HG03196 (cell line): Measurements from ENCODE around the gene MIB1.
A peak's percentile ranks its signal among the peaks of the same experiment; 100 is the strongest.
"Not testable (repeated sequence)": the region's sequence is repeated elsewhere in the genome, so short reads cannot be mapped to it uniquely, and the experiment has no call there.

Experiments used
- ATAC-seq: cut with Tn5 transposase; IDR thresholded peaks from one replicate; pipeline ENCODE4 v1.9.1; 2021; ENCODE audit not compliant: unreplicated experiment

The MIB1 gene

DNA sequence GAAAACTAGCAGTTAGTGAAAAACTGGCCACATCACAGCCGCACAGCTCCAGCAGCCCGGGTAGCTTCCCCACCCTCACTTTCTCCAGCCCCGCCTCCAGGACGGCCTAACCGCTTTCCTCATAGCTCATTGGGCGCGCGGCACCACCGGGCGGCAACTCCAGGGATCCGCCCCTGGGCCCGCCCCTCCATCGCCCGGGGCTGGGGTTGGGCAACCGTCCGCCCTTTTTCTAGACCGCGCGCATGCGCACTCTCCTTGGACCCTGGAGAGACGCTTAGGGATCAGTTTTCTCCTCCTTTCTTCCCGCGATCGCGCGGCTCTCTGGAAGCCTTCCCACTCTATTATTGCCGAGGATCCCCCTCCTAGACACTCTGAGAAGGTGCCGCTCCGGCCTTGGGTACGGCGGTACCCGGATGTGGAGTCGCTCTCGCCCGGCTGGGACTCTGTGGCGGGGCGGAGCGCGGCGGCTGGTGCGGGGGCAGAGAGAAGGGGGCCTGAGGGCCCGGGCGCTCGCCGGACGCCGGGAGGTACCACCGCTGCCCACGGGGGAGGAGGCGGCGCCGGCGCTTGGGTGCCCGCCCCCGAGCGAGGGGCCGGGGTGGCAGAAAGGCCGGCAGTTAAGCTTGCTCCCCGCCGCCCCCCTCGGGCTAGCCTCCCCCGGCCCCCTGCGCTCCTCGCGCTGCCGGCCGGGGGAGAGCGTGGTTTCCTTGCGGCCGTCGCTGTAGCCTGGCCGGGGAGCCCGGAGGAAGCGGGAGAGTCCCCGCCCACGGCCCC lies at the start of gene MIB1:
MIB1 (plus strand) TSS at position 255 of the 774 bp plus-strand sequence. CDS start 792 bp downstream, outside the sequence.
- ATAC-seq, result peak; percentile 95

DNA sequence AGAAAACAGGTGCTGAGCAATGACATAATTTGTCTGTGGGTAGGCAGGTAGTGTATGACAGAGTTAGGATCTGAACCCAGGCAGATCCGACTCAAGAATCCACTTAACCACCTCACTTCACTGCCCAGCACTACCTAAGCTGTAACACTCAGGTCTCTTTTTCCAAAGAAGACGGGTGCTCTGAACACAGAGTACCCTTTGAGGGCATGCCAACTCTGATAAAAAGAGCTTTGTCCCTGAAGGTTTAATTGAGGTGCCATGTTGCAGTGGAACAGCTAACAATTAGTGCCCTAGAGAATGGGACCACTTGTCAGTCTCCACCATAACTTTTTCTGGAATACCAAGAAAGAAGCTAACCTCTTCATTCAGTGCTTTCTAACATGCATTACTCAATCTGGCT lies 47.3 kb upstream of the MIB1 start:
- no peak for ATAC-seq

DNA sequence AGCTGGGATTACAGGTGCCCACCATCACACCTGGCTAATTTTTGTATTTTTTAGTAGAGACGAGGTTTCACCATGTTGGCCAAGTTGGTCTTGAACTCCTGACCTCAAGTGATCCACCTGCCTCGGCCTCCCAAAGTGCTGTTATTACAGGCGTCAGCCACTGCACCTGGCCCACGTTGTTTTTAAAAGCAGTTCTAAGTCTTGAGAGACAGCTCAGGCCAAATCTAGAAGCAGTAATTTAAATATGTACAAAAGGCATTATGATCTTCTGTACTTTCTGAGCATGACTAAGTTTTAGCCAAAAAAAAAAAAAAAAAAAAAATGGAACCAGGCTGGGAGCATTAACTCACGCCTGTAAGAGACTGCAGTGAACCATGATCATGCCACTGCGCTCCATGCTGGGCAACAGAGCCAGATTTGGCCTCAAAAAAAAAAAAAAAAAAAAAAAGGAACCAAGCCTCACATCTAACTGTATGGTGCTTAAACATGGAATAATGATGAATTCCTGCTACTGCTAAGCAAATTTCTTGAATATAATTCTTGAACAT lies 40.0 kb upstream of the MIB1 start:
- no peak for ATAC-seq

DNA sequence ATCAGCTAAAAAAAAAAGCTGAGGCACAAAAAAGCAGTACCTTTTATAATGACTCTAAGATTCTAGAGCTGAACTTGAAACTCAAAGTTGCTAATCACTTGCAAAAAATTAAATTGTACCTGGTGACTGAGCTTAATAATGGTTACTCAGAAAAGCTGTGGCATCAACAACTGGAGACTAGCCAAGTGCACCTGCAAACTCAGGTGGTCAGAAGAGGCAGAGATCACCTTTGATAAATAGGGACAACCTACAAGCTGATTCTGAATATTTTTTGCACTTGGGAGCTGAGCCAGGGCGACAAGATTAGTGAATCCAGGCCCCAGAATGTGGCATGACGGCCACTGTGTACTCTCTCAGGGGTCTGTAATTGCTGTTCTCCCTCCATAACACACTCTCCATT lies 39.0 kb upstream of the MIB1 start:
- no peak for ATAC-seq

DNA sequence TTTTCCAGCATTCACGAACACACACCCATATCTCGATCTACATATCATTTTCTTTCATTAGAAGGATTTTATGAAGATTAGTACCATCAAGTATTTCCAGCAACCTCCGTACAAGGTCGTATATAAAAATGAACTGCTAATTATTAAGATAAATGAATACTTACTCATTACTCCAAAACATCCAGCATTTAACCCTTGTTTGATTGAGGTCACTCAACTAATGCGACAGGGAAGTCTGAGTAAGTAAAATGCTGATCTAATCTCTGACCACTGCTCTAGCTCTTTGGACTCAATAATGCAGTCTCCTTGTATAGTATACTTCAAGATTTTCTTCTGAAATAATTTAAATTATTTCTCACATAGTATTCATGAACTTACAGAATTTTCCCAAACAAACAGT lies 38.0 kb upstream of the MIB1 start:
- ATAC-seq, result no peak

DNA sequence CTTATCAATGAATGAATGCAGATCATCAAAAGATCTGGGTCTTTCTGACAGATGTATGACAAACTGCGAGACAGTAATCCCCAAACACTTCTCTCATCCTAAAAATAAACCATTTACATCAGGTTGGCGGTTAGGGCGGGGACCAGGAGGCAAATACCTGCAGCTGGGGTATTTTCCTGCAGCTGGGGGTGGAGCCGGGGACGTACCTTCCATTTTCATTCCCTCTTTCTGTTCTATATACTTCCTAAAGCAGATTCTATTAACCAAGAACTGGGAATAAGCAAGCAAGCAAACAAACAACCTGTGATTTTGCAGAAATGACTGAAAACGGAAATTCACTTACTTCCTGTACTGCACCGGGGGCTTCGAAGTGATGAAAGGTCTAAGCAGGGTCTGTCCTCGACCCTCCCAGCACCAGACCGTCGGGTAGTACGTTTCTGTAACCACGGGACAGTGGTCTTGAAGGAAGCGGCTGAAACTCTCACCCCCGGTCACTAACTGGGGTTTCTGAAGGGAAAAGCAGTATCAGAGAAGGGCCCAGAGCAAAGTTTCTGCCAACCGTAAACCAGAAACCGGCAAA lies 37.3 kb upstream of the MIB1 start:
- no peak for ATAC-seq

DNA sequence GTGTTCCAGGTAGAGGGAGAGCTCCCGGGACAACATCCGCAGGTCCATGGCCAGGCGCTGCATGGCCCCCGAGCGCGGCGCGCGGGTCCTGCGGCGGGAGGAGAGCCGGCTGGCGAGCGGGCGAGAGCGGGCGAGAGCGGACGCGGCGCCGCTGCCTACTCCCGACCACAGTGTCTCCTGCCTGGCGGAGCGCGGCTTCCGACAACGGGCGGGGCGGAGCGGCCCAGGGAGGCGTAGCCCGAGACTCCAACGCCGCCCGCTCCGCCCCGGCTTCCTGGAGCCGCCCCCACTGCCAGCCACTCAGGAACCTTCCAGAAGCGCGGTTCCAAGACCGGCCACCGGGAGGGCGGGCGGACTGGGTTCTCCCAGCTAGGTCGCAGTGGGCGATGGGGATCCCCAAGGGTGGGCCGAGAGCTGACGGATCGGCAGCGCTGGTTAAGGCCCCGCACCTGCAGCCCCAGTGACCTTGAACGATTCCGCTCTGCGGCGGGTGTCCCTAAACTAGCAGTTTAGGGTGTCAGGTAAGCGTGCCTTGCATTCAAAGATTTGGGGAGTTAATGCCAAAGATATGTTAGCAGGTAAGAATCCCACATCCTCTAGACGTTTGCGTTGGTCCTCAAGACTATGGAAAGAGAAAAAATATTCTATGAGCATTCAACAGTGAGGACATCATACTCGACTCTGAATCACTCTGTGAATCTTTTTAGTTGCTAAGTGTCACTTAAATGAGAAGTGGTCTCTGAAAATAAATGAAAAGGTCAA lies 35.8 kb upstream of the MIB1 start, which contains the start of gene ABHD3:
ABHD3 (minus strand) TSS at position 172 of the 762 bp plus-strand sequence; CDS start at position 63, 109 bp downstream.
- ATAC-seq, result peak; percentile 94

DNA sequence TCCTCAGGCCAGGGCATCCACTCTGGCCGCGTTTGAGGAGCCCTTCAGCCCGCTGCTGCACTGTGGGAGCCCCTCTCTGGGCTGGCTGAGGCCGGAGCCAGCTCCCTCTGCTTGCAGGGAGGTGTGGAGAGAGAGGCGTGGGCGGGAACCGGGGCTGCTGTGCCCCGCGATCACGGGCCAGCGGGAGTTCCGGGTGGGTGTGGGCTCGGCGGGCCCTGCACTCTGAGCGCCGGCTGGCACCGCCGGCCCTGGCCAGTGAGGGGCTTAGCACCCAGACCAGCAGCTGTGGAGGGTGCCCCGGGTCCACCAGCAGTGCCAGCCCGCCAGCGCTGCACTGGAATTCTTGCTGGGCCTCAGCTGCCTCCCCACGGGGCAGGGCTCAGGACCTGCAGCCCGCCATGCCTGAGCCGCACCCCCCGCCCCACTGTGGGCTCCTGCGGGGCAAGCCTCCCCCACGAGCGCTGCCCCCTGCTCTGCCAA lies 34.2 kb upstream of the MIB1 start:
- no peak for ATAC-seq

DNA sequence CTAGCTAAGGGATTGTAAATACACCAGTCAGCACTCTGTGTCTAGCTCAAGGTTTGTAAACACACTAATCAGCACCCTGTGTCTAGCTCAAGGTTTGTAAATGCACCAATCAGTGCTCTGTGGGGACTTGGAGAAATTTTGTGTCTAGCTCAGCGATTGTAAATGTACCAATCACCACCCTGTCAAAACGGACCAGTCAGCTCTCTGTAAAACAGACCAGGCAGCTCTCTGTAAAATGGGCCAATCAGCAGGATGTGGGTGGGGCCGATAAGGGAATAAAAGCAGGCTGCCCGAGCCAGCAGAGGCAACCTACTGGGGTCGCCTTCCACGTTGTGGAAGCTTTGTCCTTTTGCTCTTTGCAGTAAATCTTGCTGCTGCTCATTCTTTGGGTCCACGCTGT lies 33.5 kb upstream of the MIB1 start:
- not testable (repeated sequence) for ATAC-seq

DNA sequence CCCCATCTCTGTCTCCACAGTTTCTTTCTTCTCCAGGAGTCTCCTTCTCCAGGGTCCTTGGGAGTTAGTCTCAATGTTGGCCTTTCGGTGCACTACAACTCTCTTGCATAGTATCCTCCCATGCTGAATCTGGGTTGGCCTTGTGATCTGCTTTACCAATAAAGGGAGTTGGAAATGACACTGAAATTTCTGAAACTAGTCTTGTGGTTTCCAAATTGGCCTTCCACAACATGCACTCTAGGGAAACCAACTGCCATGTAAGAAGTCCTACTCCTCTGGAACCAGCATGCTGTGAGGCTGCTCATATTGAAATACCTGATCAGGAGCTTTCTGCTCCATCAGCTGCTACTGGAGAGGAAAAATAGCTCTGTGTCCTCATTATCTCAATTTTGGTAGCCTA lies 26.1 kb upstream of the MIB1 start:
- ATAC-seq, result no peak

DNA sequence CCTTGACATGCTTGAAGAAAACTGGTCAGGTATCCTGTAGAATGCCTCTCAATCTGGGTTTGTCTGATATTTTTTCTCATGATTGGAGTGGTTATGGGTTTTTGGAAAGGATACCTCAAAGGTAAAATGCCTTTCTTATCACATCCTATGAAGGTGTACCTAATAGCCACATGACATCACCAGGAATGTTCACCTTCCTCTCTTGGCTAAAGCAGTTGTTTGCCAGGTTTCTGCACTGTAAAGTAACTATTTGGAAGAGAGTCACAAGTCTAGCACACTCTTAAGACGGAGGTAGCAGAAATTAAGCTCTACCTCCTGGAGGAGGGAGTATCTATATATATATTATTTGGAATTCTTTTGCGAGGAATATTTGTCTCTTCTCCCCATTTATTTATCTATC lies 17.9 kb upstream of the MIB1 start:
- no peak for ATAC-seq

DNA sequence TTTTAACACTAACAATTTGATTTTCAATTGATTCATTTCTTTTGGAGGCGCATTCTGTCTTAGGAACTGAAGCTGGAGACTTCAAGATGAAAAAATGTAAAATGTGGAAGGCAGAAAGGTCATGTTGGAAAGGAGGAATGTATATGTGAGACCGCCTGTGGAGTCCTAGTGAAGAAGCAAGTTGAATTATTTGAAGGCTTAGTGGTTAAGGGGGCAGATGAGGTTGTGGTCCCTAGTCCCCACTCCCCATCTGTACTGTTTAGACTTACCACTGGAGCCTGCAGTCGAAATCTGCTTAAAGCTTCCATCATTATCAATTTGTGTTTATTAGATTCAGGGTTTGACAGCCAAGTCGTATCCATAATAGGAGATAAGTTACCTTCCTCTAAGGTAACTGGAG lies 15.4 kb upstream of the MIB1 start:
- ATAC-seq, result no peak

DNA sequence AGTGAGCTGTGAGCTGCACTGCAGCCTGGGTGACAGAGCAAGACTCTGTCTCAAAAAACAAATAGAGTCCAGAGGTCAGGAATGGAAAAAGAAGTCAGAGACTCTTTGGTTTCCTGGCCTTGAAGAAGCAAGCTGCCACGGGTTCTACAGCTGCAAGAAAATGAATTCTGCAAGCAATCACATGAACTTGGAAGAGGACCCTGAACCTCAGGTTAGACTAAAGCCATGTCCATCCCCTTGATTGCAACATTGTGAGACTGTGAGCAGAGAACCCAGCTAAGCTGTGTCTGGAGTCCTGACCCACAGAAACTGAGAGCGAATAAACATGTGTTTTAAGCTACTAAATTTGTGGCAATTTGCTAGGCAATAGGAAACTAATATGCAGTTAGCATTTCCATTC lies 12.9 kb upstream of the MIB1 start:
- ATAC-seq, result no peak

DNA sequence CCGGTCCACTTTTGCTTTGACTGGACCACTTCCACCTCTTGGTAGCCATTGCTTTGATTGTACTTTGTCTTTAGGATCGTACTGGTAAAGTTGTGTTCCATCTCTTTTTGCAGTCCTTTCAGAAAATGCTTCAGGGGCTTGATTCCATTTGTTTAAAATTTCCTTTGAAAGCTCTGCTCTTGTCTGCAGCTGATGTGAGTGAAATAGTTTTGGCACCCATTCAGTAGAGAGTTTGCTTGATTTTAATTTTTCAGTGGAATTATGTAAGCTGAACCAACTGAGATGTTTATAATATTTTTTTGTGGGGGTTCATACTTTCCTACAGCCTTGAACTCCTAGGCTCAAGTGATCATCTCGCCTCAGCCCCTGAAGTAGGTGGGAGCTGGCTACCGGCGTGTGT lies 7.6 kb upstream of the MIB1 start:
- no peak for ATAC-seq

DNA sequence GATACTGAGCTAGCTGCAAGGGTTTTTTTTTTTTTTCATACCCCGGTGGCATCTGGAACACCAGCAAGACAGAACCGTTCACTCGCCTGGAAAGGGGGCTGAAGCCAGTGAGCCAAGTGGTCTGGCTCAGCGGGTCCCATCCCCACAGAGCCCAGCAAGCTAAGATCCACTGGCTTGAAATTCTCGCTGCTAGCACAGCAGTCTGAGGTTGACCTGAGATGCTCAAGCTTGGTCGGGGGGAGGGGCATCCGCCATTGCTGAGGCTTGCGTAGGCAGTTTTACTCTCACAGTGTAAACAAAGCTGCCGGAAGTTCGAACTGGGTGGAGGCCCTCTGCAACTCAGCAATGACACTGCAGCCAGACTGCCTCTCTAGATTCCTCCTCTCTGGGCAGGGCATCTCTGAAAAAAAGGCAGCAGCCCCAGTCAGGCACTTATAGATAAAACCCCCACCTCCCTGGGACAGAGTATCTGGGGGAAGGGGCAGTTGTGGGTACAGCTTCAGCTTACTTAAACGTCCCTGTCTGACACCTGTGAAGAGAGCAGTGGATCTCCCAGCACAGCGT lies 5.1 kb upstream of the MIB1 start:
- ATAC-seq, result no peak

DNA sequence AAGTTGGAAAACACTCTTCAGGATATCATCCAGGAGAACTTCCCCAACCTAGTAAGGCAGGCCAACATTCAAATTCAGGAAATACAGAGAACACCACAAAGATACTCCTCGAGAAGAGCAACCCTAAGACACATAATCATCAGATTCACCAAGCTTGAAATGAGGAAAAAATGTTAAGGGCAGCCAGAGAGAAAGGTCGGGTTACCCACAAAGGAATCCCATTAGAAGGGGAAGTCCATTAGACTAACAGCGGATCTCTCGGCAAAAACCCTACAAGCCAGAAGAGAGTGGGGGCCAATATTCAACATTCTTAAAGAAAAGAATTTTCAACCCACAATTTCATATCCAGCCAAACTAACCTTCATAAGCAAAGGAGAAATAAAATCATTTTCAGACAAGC lies 3.7 kb upstream of the MIB1 start:
- ATAC-seq, result not testable (repeated sequence)

DNA sequence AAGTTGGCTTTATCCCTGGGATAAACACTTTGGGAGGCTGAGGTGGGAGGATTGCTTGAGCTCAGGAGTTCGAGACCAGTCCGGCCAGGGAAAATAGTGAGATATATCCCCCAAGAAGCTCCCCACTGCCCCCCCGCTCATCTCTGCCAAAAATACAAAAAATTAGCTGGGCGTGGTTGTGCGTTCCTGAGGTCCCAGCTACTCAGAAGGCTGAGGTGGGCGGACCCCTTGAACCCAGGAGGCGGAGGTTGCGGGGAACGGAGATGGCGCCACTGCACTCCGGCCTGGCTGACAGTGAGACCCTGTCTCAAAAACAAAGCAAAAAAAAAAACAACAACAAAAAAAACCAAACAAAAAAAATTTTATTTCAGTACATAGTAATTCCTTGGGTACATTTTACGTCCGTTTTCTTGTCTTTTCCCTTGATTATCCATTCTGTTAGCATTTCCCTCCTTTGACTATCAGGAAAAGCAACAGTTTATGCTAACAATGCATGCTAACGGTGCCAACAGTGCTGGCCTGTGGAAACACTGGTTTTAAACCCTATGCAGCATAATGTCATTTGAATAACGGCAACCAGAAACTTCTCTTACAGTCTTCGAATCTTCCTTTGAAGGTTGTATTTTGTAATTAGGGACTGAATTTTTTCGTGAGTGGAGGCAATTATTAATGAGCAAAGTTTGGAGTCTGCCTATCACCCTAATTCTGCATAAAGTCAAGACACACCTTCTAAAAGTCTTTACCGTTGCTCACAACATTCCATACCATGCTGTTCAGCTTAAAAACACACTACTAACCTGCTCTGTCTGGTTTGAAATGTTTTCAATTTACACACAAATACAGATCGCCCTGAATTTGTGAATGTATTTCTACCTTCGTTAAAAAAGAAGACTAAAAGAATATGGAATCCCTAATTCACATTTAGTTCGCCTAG lies 721 bp upstream of the MIB1 start:
- ATAC-seq, result peak; percentile 7

DNA sequence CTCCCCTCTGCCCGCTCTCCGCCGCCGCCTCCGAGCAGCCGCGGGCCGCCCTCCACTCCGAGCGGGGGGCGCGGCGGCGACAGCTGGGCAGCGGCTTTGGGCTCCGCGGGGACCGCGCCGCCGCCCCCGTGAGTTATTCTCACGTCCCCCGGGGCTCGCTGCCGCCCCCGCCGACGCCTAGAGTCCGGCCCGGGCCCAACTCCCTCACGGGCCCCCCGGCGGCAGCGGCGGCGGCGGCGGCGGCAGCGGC lies 645 bp downstream of the MIB1 start:
- ATAC-seq, result no peak

DNA sequence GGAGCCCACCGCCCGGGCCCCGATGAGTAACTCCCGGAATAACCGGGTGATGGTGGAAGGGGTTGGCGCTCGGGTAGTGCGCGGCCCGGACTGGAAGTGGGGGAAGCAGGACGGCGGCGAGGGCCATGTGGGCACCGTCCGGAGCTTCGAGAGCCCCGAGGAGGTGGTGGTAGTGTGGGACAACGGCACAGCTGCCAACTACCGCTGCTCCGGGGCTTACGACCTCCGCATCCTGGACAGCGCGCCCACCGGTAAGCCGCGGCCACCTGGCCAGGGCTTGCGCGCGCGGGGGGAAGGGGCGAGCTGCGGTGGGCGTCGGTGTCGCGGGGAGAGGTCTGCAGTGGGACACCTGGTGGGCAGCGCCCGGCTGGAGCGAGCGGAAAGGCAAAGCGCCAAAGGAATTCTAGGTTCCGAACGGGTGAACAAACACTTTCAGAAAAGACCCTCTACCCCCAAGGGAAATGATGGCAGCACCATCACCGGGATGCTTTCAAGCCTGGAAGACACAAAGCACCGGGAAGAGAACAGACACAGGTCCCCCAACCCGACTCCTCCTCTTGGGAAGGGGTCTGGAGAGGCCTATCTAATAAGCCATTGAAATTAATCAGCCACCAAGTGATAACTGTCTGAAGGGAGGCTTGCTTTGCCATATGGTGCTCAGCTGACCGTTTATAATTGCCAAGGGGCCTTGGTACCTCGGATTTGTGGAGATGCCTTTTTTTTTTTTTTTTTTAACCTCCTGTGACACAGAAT lies 1.1 kb downstream of the MIB1 start:
- peak; percentile 15 for ATAC-seq

DNA sequence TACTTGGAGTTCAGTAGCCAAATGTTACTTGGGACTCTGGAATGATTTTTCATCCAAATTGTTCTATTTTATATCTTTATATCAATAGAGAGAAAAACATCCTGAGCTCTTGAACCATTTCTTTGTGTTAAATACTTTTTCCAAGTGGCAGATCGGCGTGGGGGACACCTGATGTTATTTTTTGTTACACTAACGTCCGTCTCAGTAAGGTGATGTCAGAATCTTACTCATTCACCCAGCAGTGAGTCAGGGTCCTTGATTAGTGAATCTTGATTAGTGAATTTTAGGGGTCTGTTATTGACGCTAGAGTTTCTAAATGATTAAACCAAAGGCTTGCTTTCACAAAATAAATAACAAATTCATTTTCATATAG lies 1.7 kb downstream of the MIB1 start:
- no peak for ATAC-seq
